ENCODE data around the gene PPP1R10. TPM values are rescaled to one million over a fixed set of nuclear protein-coding genes. Genes with fewer than 3 reads are reported as not detected.

PPP1R10 gene
- total RNA-seq, 1 donor from 2014 or later: 69.1 TPM

- H2AFZ ChIP-seq (ENCODE audit: low read depth, low read length): no peak overlapping the region
- peaks cover 25% of the 10 kb centered on the region for H3K79me2 ChIP-seq (ENCODE audit: insufficient read depth, low read length)
- Mint-ChIP-seq H3K36me3 (ENCODE audit: low read depth, unreplicated experiment) (peaks cover 24% of the 10 kb centered on the region), H3K9me3 (ENCODE audit: unreplicated experiment) (peaks cover 2% of the 10 kb centered on the region), H3K27ac (ENCODE audit: unreplicated experiment) (no peak overlapping the region), H3K4me3 (ENCODE audit: unreplicated experiment) (no peak overlapping the region), H3K27me3 (ENCODE audit: low read depth, unreplicated experiment) (no peaks in the 10 kb centered on the region), H3K4me1 (ENCODE audit: low read depth, unreplicated experiment) (peaks cover 22% of the 10 kb centered on the region)
- no peaks in the 10 kb centered on the region for H3K27me3 ChIP-seq (ENCODE audit: insufficient read depth, low read length)
- DNase-seq (ENCODE audit: low read depth) (no peak), FAIRE-seq (no peak)
- H3K4me1 ChIP-seq (ENCODE audit: insufficient read depth, low read length): peaks cover 9% of the 10 kb centered on the region
- H3K9ac ChIP-seq (ENCODE audit: low read length): no peak overlapping the region
- no peak overlapping the region for H3K4me2 ChIP-seq (ENCODE audit: low read length)
- TF ChIP-seq EZH2 (IDR thresholded peaks at IDR 0.05; ENCODE audit: insufficient read depth, low read length): no peak
- no peak for TF ChIP-seq CTCF (IDR thresholded peaks at IDR 0.05; ENCODE audit: insufficient read depth, low read depth, low read length)
- H4K20me1 ChIP-seq (ENCODE audit: insufficient read depth, low read length): peaks cover 32% of the 10 kb centered on the region
- peaks cover 67% of the 10 kb centered on the region for H3K36me3 ChIP-seq (ENCODE audit: insufficient read depth, low read length)
- H3K27ac ChIP-seq (ENCODE audit: low read depth, low read length): peak overlapping the region; percentile 17
- H3K4me3 ChIP-seq (ENCODE audit: insufficient read depth, low read depth, low read length): no peak overlapping the region
- H3K9me3 ChIP-seq (ENCODE audit: insufficient read depth, low read depth, low read length): no peaks in the 10 kb centered on the region
Observed at GRCh38 chr6:30589754-30590358, 27.2 kb downstream of the PPP1R10 start.

- Histone ChIP-seq H3K9me3 (ENCODE audit: insufficient read depth, low read depth, low read length) (no peaks in the 10 kb centered on the region), H3K79me2 (ENCODE audit: insufficient read depth, low read length) (no peaks in the 10 kb centered on the region), H3K4me1 (ENCODE audit: insufficient read depth, low read length) (no peaks in the 10 kb centered on the region), H2AFZ (ENCODE audit: low read depth, low read length) (no peak overlapping the region), H3K9ac (ENCODE audit: low read length) (no peak overlapping the region), H3K36me3 (ENCODE audit: insufficient read depth, low read length) (peaks cover 70% of the 10 kb centered on the region), H3K27me3 (ENCODE audit: insufficient read depth, low read length) (no peaks in the 10 kb centered on the region), H3K27ac (ENCODE audit: low read depth, low read length) (no peak overlapping the region), H4K20me1 (ENCODE audit: insufficient read depth, low read length) (peaks cover 15% of the 10 kb centered on the region), H3K4me3 (ENCODE audit: insufficient read depth, low read depth, low read length) (no peak overlapping the region), H3K4me2 (ENCODE audit: low read length) (no peak overlapping the region)
- Mint-ChIP-seq H3K4me3 (ENCODE audit: unreplicated experiment) (no peak overlapping the region), H3K27ac (ENCODE audit: unreplicated experiment) (no peak overlapping the region), H3K27me3 (ENCODE audit: low read depth, unreplicated experiment) (no peaks in the 10 kb centered on the region), H3K9me3 (ENCODE audit: unreplicated experiment) (no peaks in the 10 kb centered on the region), H3K4me1 (ENCODE audit: low read depth, unreplicated experiment) (no peaks in the 10 kb centered on the region), H3K36me3 (ENCODE audit: low read depth, unreplicated experiment) (peaks cover 17% of the 10 kb centered on the region)
- DNase-seq (ENCODE audit: low read depth) (no peak), FAIRE-seq (no peak)
- TF ChIP-seq CTCF (IDR thresholded peaks at IDR 0.05; ENCODE audit: insufficient read depth, low read depth, low read length) (no peak), EZH2 (IDR thresholded peaks at IDR 0.05; ENCODE audit: insufficient read depth, low read length) (no peak)
Observed at GRCh38 chr6:30583921-30584320, 33.1 kb downstream of the PPP1R10 start.

GRCh38 chr6:30578051-30578450 lies 39.0 kb downstream of the PPP1R10 start:
- no peak overlapping the region for H3K27ac Mint-ChIP-seq (ENCODE audit: unreplicated experiment)
- no peaks in the 10 kb centered on the region for H3K9me3 Mint-ChIP-seq (ENCODE audit: unreplicated experiment)
- Histone ChIP-seq H3K9me3 (ENCODE audit: insufficient read depth, low read depth, low read length) (no peaks in the 10 kb centered on the region), H3K9ac (ENCODE audit: low read length) (no peak overlapping the region), H2AFZ (ENCODE audit: low read depth, low read length) (no peak overlapping the region), H3K4me3 (ENCODE audit: insufficient read depth, low read depth, low read length) (no peak overlapping the region), H3K4me1 (ENCODE audit: insufficient read depth, low read length) (no peaks in the 10 kb centered on the region), H3K36me3 (ENCODE audit: insufficient read depth, low read length) (peaks cover 46% of the 10 kb centered on the region), H3K27me3 (ENCODE audit: insufficient read depth, low read length) (no peaks in the 10 kb centered on the region), H3K79me2 (ENCODE audit: insufficient read depth, low read length) (peaks cover 43% of the 10 kb centered on the region), H3K4me2 (ENCODE audit: low read length) (no peak overlapping the region), H4K20me1 (ENCODE audit: insufficient read depth, low read length) (peaks cover 39% of the 10 kb centered on the region), H3K27ac (ENCODE audit: low read depth, low read length) (no peak overlapping the region)
- peak overlapping the region; percentile 21 for H3K4me3 Mint-ChIP-seq (ENCODE audit: unreplicated experiment)
- no peak for FAIRE-seq
- H3K27me3 Mint-ChIP-seq (ENCODE audit: low read depth, unreplicated experiment): no peaks in the 10 kb centered on the region
- TF ChIP-seq EZH2 (IDR thresholded peaks at IDR 0.05; ENCODE audit: insufficient read depth, low read length) (no peak), CTCF (IDR thresholded peaks at IDR 0.05; ENCODE audit: insufficient read depth, low read depth, low read length) (no peak)
- H3K4me1 Mint-ChIP-seq (ENCODE audit: low read depth, unreplicated experiment): peaks cover 6% of the 10 kb centered on the region
- DNase-seq (ENCODE audit: low read depth): no peak
- peaks cover 18% of the 10 kb centered on the region for H3K36me3 Mint-ChIP-seq (ENCODE audit: low read depth, unreplicated experiment)

All from astrocyte (in vitro differentiated cells and primary cell).